CD4-positive, alpha-beta T cell treated with Interferon gamma for 1 hour (primary cell): ENCODE results near the gene GABPB1.

ENCODE experiments used
- DNase-seq: peaks from one replicate; pipeline ENCODE4 v3.0.0-alpha.2; 2020

The GABPB1 gene

GRCh38 chr15:50236433-50236832, 118.6 kb downstream of the GABPB1 start:
- DNase-seq = no peak

- DNase-seq = no peak
These were observed 119.2 kb downstream of the GABPB1 start for GRCh38 chr15:50235794-50236193.

GRCh38 chr15:50234764-50235163, 120.2 kb downstream of the GABPB1 start:
- no peak for DNase-seq

- no peak for DNase-seq
These were observed 121.7 kb downstream of the GABPB1 start for GRCh38 chr15:50233192-50233736.

- no peak for DNase-seq
These were observed 122.2 kb downstream of the GABPB1 start for GRCh38 chr15:50232791-50233190.

GRCh38 chr15:50231761-50232160, 123.2 kb downstream of the GABPB1 start:
- no peak for DNase-seq

GRCh38 chr15:50229336-50229735, 125.7 kb downstream of the GABPB1 start:
- no peak for DNase-seq

GRCh38 chr15:50228866-50229265, 126.1 kb downstream of the GABPB1 start:
- DNase-seq = no peak

GRCh38 chr15:50227076-50227475, 127.9 kb downstream of the GABPB1 start:
- no peak for DNase-seq

GRCh38 chr15:50225938-50226337, 129.1 kb downstream of the GABPB1 start:
- DNase-seq = no peak
